ENCODE results near the gene MCHR1.
A peak's percentile ranks its signal among the peaks of the same experiment; 100 is the strongest.

The MCHR1 gene

GRCh38 chr22:40676644-40677043 lies 2.6 kb upstream of the MCHR1 start:
- Histone ChIP-seq H3K4ac (ENCODE audit: low read depth, low read length) (no peak overlapping the region), H3K14ac (ENCODE audit: low read length) (no peak overlapping the region), H2BK5ac (ENCODE audit: low read depth, low read length, poor library complexity) (no peak overlapping the region), H3K36me3 (ENCODE audit: control insufficient read depth in 1 of 2, insufficient read depth in 2 of 2, low read length in 2 of 2) (peaks cover 8 to 10% of the 10 kb centered on the region in 2 experiments), H3K79me2 (ENCODE audit: control insufficient read depth, insufficient read depth, low read length, poor library complexity) (peaks cover 4% of the 10 kb centered on the region), H3K9ac (ENCODE audit: low read length) (no peak overlapping the region), H3K9me3 (ENCODE audit: insufficient read depth, low read depth, low read length) (peaks cover 5% of the 10 kb centered on the region), H3K4me2 (ENCODE audit: low read length) (no peak overlapping the region), H3K4me1 (ENCODE audit: control insufficient read depth in 1 of 2, insufficient read depth in 2 of 2, low read length in 2 of 2) (peaks cover 18 to 31% of the 10 kb centered on the region in 2 experiments), H2AFZ (ENCODE audit: insufficient read depth, low read length, poor library complexity) (no peak overlapping the region), H4K12ac (ENCODE audit: low read depth, low read length) (no peak overlapping the region), H3K4me3 (ENCODE audit: low read depth, low read length) (no peak overlapping the region), H2BK12ac (ENCODE audit: low read length) (no peak overlapping the region), H2AK5ac (ENCODE audit: low read length) (no peak overlapping the region), H2BK120ac (ENCODE audit: insufficient read depth, low read length, poor library complexity) (no peak overlapping the region), H4K8ac (ENCODE audit: low read depth, low read length) (no peak overlapping the region), H3K27ac (ENCODE audit: low read depth, low read length) (no peak overlapping the region), H3K79me1 (ENCODE audit: low read length) (peaks cover 20% of the 10 kb centered on the region), H4K91ac (ENCODE audit: low read depth, low read length) (no peak overlapping the region), H3K23ac (ENCODE audit: low read length) (no peak overlapping the region), H3K18ac (ENCODE audit: low read length) (no peak overlapping the region), H3K27me3 (ENCODE audit: insufficient read depth, low read length) (no peaks in the 10 kb centered on the region)
- DNase-seq: no peak
- no CpG with 5 or more reads among the region's 3 CpGs for WGBS (ENCODE audit: extremely low coverage, insufficient coverage, insufficient read length)

DNA sequence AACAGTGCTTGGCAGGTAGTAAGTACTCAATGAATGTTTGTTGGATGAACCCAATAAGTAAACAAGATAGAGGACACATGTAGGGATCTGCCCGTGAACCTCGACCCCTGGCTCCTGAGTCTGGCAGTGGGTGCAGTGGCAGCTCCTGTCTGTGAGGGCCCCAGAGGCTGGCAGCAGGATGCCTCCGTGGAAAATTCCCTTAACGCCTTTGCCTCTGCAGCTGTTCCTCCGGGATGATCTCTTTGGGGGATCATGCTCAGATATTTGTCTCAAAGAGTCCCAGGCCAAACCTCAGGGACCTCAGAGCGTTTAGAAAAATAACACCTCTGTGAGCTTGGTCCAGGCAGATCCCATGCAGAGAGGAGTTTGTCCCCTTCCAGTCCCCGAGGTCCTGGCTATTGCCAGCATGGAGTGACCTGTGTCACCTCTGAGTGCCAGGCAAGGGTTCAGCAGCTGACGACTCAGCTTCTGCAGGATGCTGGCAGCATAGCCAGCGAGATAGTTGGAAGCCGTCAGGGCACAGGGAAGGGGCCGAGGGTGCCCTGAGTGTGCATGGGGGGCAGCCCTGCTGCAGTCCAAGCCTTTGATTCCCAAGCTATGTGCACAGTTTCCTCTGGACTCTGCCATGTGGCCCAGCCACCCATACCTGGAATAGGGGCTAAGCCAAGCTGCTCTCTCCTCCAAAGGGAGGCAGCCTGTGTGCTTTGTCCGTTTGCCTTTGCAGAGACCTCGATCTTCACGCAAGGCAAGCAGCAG lies 613 bp upstream of the MCHR1 start:
- Histone ChIP-seq H3K18ac (ENCODE audit: low read length) (no peak overlapping the region), H3K9me3 (ENCODE audit: insufficient read depth, low read depth, low read length) (peaks cover 1% of the 10 kb centered on the region), H3K27me3 (ENCODE audit: insufficient read depth, low read length) (no peaks in the 10 kb centered on the region), H2AK5ac (ENCODE audit: low read length) (no peak overlapping the region), H2BK12ac (ENCODE audit: low read length) (peak overlapping the region; percentile 27), H4K8ac (ENCODE audit: low read depth, low read length) (no peak overlapping the region), H3K4ac (ENCODE audit: low read depth, low read length) (no peak overlapping the region), H3K36me3 (ENCODE audit: control insufficient read depth in 1 of 2, insufficient read depth in 2 of 2, low read length in 2 of 2) (peaks cover 11 to 12% of the 10 kb centered on the region in 2 experiments), H3K79me1 (ENCODE audit: low read length) (peaks cover 30% of the 10 kb centered on the region), H3K79me2 (ENCODE audit: control insufficient read depth, insufficient read depth, low read length, poor library complexity) (peaks cover 4% of the 10 kb centered on the region), H3K23ac (ENCODE audit: low read length) (no peak overlapping the region), H2BK120ac (ENCODE audit: insufficient read depth, low read length, poor library complexity) (peak overlapping the region; percentile 5), H3K14ac (ENCODE audit: low read length) (no peak overlapping the region), H3K4me1 (ENCODE audit: control insufficient read depth in 1 of 2, insufficient read depth in 2 of 2, low read length in 2 of 2) (peaks cover 18 to 41% of the 10 kb centered on the region in 2 experiments), H3K4me2 (ENCODE audit: low read length) (peak overlapping the region; percentile 56), H2BK5ac (ENCODE audit: low read depth, low read length, poor library complexity) (no peak overlapping the region), H2AFZ (ENCODE audit: insufficient read depth, low read length, poor library complexity) (no peak overlapping the region), H3K4me3 (ENCODE audit: low read depth, low read length) (no peak overlapping the region), H3K27ac (ENCODE audit: low read depth, low read length) (no peak overlapping the region), H4K91ac (ENCODE audit: low read depth, low read length) (peak overlapping the region; percentile 80), H3K9ac (ENCODE audit: low read length) (no peak overlapping the region), H4K12ac (ENCODE audit: low read depth, low read length) (no peak overlapping the region)
- DNase-seq: no peak
- WGBS (ENCODE audit: extremely low coverage, insufficient coverage, insufficient read length): no CpG with 5 or more reads among the region's 14 CpGs

DNA sequence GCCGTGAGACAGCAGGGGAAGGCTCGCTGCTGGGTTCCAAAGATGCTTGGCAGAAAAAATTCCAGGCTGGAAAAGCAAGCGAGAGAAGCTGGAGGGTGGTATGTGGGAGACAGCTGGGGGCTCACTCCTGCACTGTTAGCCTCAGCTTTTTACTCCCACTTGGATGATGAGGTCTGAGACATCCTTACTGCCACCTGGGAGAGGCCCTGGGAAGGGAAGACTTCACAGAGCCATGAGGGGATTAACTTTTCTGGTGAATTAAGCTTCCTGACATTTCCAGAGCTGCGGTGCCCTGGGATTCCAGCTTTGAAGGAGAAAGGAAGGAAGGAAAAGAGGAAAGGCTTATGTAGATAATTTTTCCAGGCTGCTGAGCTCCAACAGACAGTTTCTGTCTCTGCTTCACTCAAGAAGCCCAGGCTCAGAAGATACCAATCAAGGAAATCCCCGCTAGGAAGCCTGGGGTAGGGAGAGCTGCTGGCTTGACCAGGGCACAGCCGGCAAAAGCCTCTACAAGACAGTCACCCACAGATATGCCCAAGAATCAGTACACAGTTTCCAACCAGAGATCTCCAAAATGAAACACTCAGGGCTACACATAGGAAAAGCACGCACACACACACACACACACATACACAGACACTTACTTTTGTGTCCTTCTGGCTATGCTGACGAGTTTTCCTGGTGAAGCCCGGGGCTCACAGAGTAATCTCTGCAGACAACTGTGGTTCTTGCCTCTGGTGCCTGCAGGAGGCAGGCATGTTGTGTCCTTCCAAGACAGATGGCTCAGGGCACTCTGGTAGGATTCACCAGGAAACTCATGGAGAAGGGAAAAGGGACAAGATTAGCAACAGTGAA lies 907 bp downstream of the MCHR1 start:
- peak overlapping the region; percentile 30 for H2AK5ac ChIP-seq (ENCODE audit: low read length)
- H3K4me3 ChIP-seq (ENCODE audit: low read depth, low read length): peak overlapping the region; percentile 67
- H3K9ac ChIP-seq (ENCODE audit: low read length): peak overlapping the region; percentile 10
- peak in 1 of 2 donors; percentile 43 for DNase-seq
- peak overlapping the region; percentile 34 for H2BK120ac ChIP-seq (ENCODE audit: insufficient read depth, low read length, poor library complexity)
- no peaks in the 10 kb centered on the region for H3K27me3 ChIP-seq (ENCODE audit: insufficient read depth, low read length)
- peak overlapping the region; percentile 72 for H3K14ac ChIP-seq (ENCODE audit: low read length)
- H3K18ac ChIP-seq (ENCODE audit: low read length): peak overlapping the region; percentile 41
- H3K79me2 ChIP-seq (ENCODE audit: control insufficient read depth, insufficient read depth, low read length, poor library complexity): peaks cover 4% of the 10 kb centered on the region
- peak overlapping the region; percentile 57 for H3K4ac ChIP-seq (ENCODE audit: low read depth, low read length)
- H2AFZ ChIP-seq (ENCODE audit: insufficient read depth, low read length, poor library complexity): no peak overlapping the region
- H4K91ac ChIP-seq (ENCODE audit: low read depth, low read length): peak overlapping the region; percentile 80
- peak overlapping the region; percentile 67 for H4K8ac ChIP-seq (ENCODE audit: low read depth, low read length)
- H3K79me1 ChIP-seq (ENCODE audit: low read length): peaks cover 36% of the 10 kb centered on the region
- H3K9me3 ChIP-seq (ENCODE audit: insufficient read depth, low read depth, low read length): peaks cover 1% of the 10 kb centered on the region
- H2BK5ac ChIP-seq (ENCODE audit: low read depth, low read length, poor library complexity): peak overlapping the region; percentile 53
- no peak overlapping the region for H4K12ac ChIP-seq (ENCODE audit: low read depth, low read length)
- H3K23ac ChIP-seq (ENCODE audit: low read length): no peak overlapping the region
- H3K27ac ChIP-seq (ENCODE audit: low read depth, low read length): peak overlapping the region; percentile 57
- H3K4me1 ChIP-seq (ENCODE audit: control insufficient read depth in 1 of 2, insufficient read depth in 2 of 2, low read length in 2 of 2): peaks cover 21 to 45% of the 10 kb centered on the region in 2 experiments
- peak overlapping the region; percentile 56 for H3K4me2 ChIP-seq (ENCODE audit: low read length)
- no CpG with 5 or more reads among the region's 9 CpGs for WGBS (ENCODE audit: extremely low coverage, insufficient coverage, insufficient read length)
- peak overlapping the region; percentile 83 for H2BK12ac ChIP-seq (ENCODE audit: low read length)
- H3K36me3 ChIP-seq (ENCODE audit: control insufficient read depth in 1 of 2, insufficient read depth in 2 of 2, low read length in 2 of 2): peaks cover 11 to 12% of the 10 kb centered on the region in 2 experiments

GRCh38 chr22:40680819-40681183 lies 1.5 kb downstream of the MCHR1 start:
- WGBS (ENCODE audit: extremely low coverage, insufficient coverage, insufficient read length): no CpG with 5 or more reads among the region's 15 CpGs

More at GRCh38 chr22:40680819-40681183, 1.5 kb downstream of the MCHR1 start:
- H2AFZ ChIP-seq (ENCODE audit: insufficient read depth, low read length, poor library complexity): no peak overlapping the region
- peaks cover 4% of the 10 kb centered on the region for H3K79me2 ChIP-seq (ENCODE audit: control insufficient read depth, insufficient read depth, low read length, poor library complexity)
- peaks cover 11 to 12% of the 10 kb centered on the region in 2 experiments for H3K36me3 ChIP-seq (ENCODE audit: control insufficient read depth in 1 of 2, insufficient read depth in 2 of 2, low read length in 2 of 2)
- no peak overlapping the region for H3K23ac ChIP-seq (ENCODE audit: low read length)
- H3K4me3 ChIP-seq (ENCODE audit: low read depth, low read length): no peak overlapping the region
- peak overlapping the region; percentile 57 for H3K27ac ChIP-seq (ENCODE audit: low read depth, low read length)
- peak overlapping the region; percentile 89 for H2AK5ac ChIP-seq (ENCODE audit: low read length)
- H2BK120ac ChIP-seq (ENCODE audit: insufficient read depth, low read length, poor library complexity): peak overlapping the region; percentile 34
- H3K14ac ChIP-seq (ENCODE audit: low read length): peak overlapping the region; percentile 50
- H3K4me2 ChIP-seq (ENCODE audit: low read length): peak overlapping the region; percentile 56
- H4K8ac ChIP-seq (ENCODE audit: low read depth, low read length): peak overlapping the region; percentile 5
- peak overlapping the region; percentile 80 for H4K91ac ChIP-seq (ENCODE audit: low read depth, low read length)
- peak overlapping the region; percentile 17 for H3K4ac ChIP-seq (ENCODE audit: low read depth, low read length)
- H3K9ac ChIP-seq (ENCODE audit: low read length): no peak overlapping the region
- peaks cover 21 to 45% of the 10 kb centered on the region in 2 experiments for H3K4me1 ChIP-seq (ENCODE audit: control insufficient read depth in 1 of 2, insufficient read depth in 2 of 2, low read length in 2 of 2)
- peaks cover 1% of the 10 kb centered on the region for H3K9me3 ChIP-seq (ENCODE audit: insufficient read depth, low read depth, low read length)
- peak overlapping the region; percentile 83 for H2BK12ac ChIP-seq (ENCODE audit: low read length)
- DNase-seq: no peak
- peak overlapping the region; percentile 39 for H3K18ac ChIP-seq (ENCODE audit: low read length)
- H3K27me3 ChIP-seq (ENCODE audit: insufficient read depth, low read length): no peaks in the 10 kb centered on the region
- no peak overlapping the region for H4K12ac ChIP-seq (ENCODE audit: low read depth, low read length)
- peaks cover 38% of the 10 kb centered on the region for H3K79me1 ChIP-seq (ENCODE audit: low read length)
- H2BK5ac ChIP-seq (ENCODE audit: low read depth, low read length, poor library complexity): peak overlapping the region; percentile 2
